Ectodermal cell (in vitro differentiated cells): ENCODE data around the gene ADPRHL1.

Experiments
- H3K27ac ChIP-seq: 2 replicates; pipeline ENCODE4 v1.7.0; 2013; ENCODE audit warnings: mild to moderate bottlenecking, low read depth, low read length; ENCODE audit not compliant: insufficient read depth, poor library complexity, severe bottlenecking
- H3K27me3 ChIP-seq: 2 replicates; pipeline ENCODE4 v1.7.0; 2013; ENCODE audit warnings: mild to moderate bottlenecking, low read length; ENCODE audit not compliant: insufficient read depth, control insufficient read depth, poor library complexity, severe bottlenecking
- H3K36me3 ChIP-seq: one replicate; pipeline ENCODE4 v1.7.0; 2013; ENCODE audit warnings: low read length; ENCODE audit not compliant: control insufficient read depth, insufficient read depth
- H3K4me1 ChIP-seq: one replicate; pipeline ENCODE4 v1.7.0; 2013; ENCODE audit warnings: low read length; ENCODE audit not compliant: control insufficient read depth, insufficient read depth
- H3K4me3 ChIP-seq: 2 replicates; pipeline ENCODE4 v1.7.0; 2013; ENCODE audit warnings: low read depth, low read length, control low read depth; ENCODE audit not compliant: insufficient read depth
- H3K9me3 ChIP-seq: 2 replicates; pipeline ENCODE4 v1.7.0; 2013; ENCODE audit warnings: mild to moderate bottlenecking, low read length, moderate library complexity; ENCODE audit not compliant: control insufficient read depth
- WGBS, 2 experiments: methylation state at CpG; one replicate each; pipeline ENCODE4 v1.1.7; 2013; ENCODE audit warnings: missing lambda C conversion rate in 2 of 2; 5-methylcytosine and 5-hydroxymethylcytosine counted together

ADPRHL1 gene

GRCh38 chr13:113410472-113411201 is 42.7 kb downstream of the ADPRHL1 start:
- peaks cover 4% of the 10 kb centered on the region for H3K4me1 ChIP-seq
- no peaks in the 10 kb centered on the region for H3K36me3 ChIP-seq
- no peaks in the 10 kb centered on the region for H3K27me3 ChIP-seq
- no peaks in the 10 kb centered on the region for H3K9me3 ChIP-seq
- 92% methylated on average over 34 of the region's 34 CpGs for WGBS, 2 experiments
- no peak overlapping the region for H3K27ac ChIP-seq
- H3K4me3 ChIP-seq: no peak overlapping the region

GRCh38 chr13:113408562-113408961 is 44.7 kb downstream of the ADPRHL1 start:
- Histone ChIP-seq H3K4me1 (no peaks in the 10 kb centered on the region), H3K4me3 (no peak overlapping the region), H3K27ac (no peak overlapping the region), H3K9me3 (no peaks in the 10 kb centered on the region), H3K36me3 (no peaks in the 10 kb centered on the region), H3K27me3 (no peaks in the 10 kb centered on the region)
- 84 to 88% methylated on average over 3 of the region's 3 CpGs for WGBS, 2 experiments

GRCh38 chr13:113407531-113408393 is 45.5 kb downstream of the ADPRHL1 start:
- Histone ChIP-seq H3K4me3 (no peak overlapping the region), H3K36me3 (no peaks in the 10 kb centered on the region), H3K4me1 (no peaks in the 10 kb centered on the region), H3K9me3 (no peaks in the 10 kb centered on the region), H3K27ac (no peak overlapping the region), H3K27me3 (no peaks in the 10 kb centered on the region)
- 93% methylated on average over 41 of the region's 41 CpGs for WGBS, 2 experiments

GRCh38 chr13:113407103-113407530 is 46.2 kb downstream of the ADPRHL1 start:
- Histone ChIP-seq H3K4me3 (no peak overlapping the region), H3K27me3 (no peaks in the 10 kb centered on the region), H3K36me3 (no peaks in the 10 kb centered on the region), H3K27ac (no peak overlapping the region), H3K9me3 (no peaks in the 10 kb centered on the region), H3K4me1 (no peaks in the 10 kb centered on the region)
- 95 to 96% methylated on average over 21 of the region's 21 CpGs for WGBS, 2 experiments

GRCh38 chr13:113406321-113407102 is 46.8 kb downstream of the ADPRHL1 start:
- WGBS, 2 experiments: 92% methylated on average over 28 of the region's 28 CpGs
- H3K4me1 ChIP-seq: no peaks in the 10 kb centered on the region
- H3K27me3 ChIP-seq: no peaks in the 10 kb centered on the region
- H3K27ac ChIP-seq: no peak overlapping the region
- H3K36me3 ChIP-seq: no peaks in the 10 kb centered on the region
- no peak overlapping the region for H3K4me3 ChIP-seq
- no peaks in the 10 kb centered on the region for H3K9me3 ChIP-seq

GRCh38 chr13:113405481-113406300 is 47.6 kb downstream of the ADPRHL1 start:
- Histone ChIP-seq H3K27ac (no peak overlapping the region), H3K4me1 (no peaks in the 10 kb centered on the region), H3K27me3 (no peaks in the 10 kb centered on the region), H3K9me3 (no peaks in the 10 kb centered on the region), H3K4me3 (no peak overlapping the region), H3K36me3 (no peaks in the 10 kb centered on the region)
- WGBS, 2 experiments: 94 to 96% methylated on average over 38 of the region's 38 CpGs

GRCh38 chr13:113404723-113405471 is 48.4 kb downstream of the ADPRHL1 start:
- H3K4me1 ChIP-seq: no peaks in the 10 kb centered on the region
- H3K9me3 ChIP-seq: no peaks in the 10 kb centered on the region
- H3K27ac ChIP-seq: no peak overlapping the region
- H3K4me3 ChIP-seq: no peak overlapping the region
- no peaks in the 10 kb centered on the region for H3K27me3 ChIP-seq
- 90 to 91% methylated on average over 34 of the region's 34 CpGs for WGBS, 2 experiments
- H3K36me3 ChIP-seq: no peaks in the 10 kb centered on the region

GRCh38 chr13:113404366-113404722 is 48.9 kb downstream of the ADPRHL1 start:
- 92% methylated on average over 2 of the region's 2 CpGs for WGBS, 2 experiments

More at GRCh38 chr13:113404366-113404722, 48.9 kb downstream of the ADPRHL1 start:
- Histone ChIP-seq H3K4me3 (no peak overlapping the region), H3K4me1 (peaks cover 3% of the 10 kb centered on the region), H3K27ac (no peak overlapping the region), H3K36me3 (no peaks in the 10 kb centered on the region), H3K9me3 (no peaks in the 10 kb centered on the region), H3K27me3 (no peaks in the 10 kb centered on the region)
